ENCODE results near the gene EIF2D.

Gene EIF2D

DNA sequence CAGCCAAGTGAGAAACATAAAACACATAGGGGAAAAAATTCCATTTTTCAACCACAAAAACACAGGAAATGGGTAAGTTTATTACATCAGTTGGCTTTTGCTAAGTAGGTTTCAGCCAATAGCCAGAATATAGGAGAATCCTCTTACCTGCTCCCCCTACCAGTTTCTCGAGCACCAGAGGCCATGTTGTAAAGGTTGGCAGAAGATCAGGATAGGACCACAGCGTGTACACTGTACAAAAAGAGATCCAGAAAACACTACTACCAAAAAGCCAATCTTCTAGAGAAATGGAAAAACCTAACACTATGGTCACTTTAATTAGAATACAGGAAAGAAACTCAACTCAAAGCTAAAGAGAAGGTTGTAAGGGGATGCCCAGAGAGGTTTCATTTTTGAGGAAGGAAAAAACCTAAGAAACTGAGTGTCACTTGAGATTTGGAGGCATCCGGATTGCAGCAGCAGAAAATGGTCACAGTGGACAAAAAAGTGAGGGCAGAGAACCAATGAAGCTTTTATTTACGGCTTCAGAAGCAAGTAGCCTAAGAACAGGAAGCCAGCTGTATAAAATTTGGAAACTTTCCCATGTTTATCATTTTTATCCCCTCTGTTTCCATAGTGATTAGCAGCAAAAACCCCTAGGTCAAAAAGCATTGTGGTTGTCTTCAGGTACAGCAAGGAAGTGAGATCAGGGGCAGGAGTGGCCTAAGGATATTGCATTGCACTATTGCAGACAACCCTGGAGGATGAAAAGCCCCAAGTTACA, 2.9 kb downstream of the EIF2D start:
- H3K4me3 ChIP-seq (ENCODE audit: low read depth, low read length): no peak overlapping the region
- TF ChIP-seq, protein P1, sequence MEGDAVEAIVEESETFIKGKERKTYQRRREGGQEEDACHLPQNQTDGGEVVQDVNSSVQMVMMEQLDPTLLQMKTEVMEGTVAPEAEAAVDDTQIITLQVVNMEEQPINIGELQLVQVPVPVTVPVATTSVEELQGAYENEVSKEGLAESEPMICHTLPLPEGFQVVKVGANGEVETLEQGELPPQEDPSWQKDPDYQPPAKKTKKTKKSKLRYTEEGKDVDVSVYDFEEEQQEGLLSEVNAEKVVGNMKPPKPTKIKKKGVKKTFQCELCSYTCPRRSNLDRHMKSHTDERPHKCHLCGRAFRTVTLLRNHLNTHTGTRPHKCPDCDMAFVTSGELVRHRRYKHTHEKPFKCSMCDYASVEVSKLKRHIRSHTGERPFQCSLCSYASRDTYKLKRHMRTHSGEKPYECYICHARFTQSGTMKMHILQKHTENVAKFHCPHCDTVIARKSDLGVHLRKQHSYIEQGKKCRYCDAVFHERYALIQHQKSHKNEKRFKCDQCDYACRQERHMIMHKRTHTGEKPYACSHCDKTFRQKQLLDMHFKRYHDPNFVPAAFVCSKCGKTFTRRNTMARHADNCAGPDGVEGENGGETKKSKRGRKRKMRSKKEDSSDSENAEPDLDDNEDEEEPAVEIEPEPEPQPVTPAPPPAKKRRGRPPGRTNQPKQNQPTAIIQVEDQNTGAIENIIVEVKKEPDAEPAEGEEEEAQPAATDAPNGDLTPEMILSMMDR (IDR thresholded peaks at IDR 0.05; ENCODE audit: control insufficient read depth, extremely low read depth, insufficient read depth): no peak
- DNase-seq (ENCODE audit: low read depth): no peak

DNA sequence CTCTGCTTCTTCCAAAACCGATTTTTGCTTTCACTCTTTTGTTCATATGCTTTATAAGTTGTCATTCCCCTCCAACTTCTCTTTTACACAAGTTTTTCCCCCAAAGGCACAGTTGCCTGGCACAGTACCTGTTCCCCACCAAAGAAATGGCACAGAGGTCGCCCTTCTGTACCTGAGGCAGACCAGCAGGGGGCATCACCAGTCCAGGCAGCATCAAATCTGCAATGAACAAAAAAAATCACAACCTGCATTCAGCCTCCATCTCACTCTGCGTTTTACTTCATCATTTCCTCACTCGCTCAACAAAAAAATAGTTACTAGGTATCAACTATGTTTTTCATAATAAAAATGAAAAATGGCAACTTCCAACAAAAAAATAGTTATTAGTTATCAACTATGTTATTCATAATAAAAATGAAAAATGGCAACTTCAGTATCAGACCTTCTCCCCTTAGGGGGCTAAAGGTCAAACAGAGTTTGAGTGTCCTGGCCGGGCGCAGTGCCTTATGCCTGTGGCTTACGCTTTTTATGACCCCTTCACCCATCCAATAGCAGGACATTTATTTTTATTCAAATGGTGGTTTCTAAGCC, 4.1 kb downstream of the EIF2D start:
- TF ChIP-seq, protein P1 (IDR thresholded peaks at IDR 0.05; ENCODE audit: control insufficient read depth, extremely low read depth, insufficient read depth): peak; percentile 90
- no peak for DNase-seq (ENCODE audit: low read depth)

DNA sequence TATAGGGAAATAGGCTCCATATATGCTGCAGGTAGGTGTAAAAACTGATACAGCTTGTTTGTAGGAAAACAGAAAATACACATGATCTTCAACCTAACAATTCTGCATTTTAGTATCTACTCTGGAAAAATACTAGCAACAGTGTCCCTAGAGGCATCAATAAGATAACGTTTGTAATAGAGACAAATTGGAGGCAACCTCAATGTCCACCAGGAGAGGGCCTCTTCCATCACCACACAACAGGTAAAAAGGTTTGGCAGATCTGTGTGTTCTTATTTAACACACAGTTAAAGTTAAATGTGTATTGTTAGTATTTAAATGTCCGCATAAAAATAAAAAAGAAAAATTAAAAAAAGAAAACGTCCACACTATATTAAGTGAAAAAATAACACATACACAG, 5.4 kb downstream of the EIF2D start:
- H3K4me3 ChIP-seq (ENCODE audit: low read depth, low read length): no peak overlapping the region
- TF ChIP-seq, protein P1 (IDR thresholded peaks at IDR 0.05; ENCODE audit: control insufficient read depth, extremely low read depth, insufficient read depth): peak; percentile 80
- peak; percentile 53 for DNase-seq (ENCODE audit: low read depth)

More for the DNA sequence above, 4.1 kb downstream of the EIF2D start:
- no peak overlapping the region for H3K4me3 ChIP-seq (ENCODE audit: low read depth, low read length)

DNA sequence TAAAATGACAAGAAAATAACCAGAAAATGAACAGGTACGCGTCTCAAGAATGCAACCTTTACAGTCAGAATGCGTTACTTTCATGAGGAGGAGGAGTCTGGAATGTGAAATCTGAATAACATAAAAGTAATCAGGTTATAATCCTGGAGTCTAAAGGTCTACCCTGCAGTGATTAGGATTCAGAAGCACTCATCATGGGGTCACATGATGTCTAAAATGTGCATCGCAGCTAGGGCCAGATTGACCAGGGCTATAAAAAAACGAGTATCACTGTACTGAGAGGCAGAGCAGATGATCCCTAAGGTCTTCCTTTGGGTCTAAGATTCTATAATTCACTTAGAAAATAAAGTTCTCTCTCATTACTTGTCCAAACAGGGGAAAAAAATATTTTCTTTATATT, 7.4 kb downstream of the EIF2D start:
- H3K4me3 ChIP-seq (ENCODE audit: low read depth, low read length): no peak overlapping the region
- TF ChIP-seq, protein P1 (IDR thresholded peaks at IDR 0.05; ENCODE audit: control insufficient read depth, extremely low read depth, insufficient read depth): no peak
- no peak for DNase-seq (ENCODE audit: low read depth)

DNA sequence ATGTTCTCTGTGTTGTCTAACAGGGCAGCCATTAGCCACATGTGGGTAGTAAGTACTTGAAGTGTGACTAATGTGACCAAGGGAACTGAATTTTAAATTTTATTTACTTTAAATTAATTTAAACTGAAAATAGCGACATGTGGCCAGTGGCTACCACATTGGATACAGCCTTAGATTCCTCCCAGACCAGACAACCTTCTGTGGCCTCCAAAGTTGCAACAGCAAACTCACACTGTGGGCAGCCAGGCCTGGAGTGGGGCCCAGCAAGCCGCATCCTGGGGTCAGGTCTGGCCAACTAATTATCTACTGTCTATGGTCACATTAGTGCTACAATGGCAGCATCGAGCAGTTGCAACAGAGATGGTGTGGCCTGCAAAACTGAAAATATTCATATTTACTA, 11.7 kb downstream of the EIF2D start:
- TF ChIP-seq, protein P1 (IDR thresholded peaks at IDR 0.05; ENCODE audit: control insufficient read depth, extremely low read depth, insufficient read depth): no peak
- no peak overlapping the region for H3K4me3 ChIP-seq (ENCODE audit: low read depth, low read length)
- DNase-seq (ENCODE audit: low read depth): no peak

DNA sequence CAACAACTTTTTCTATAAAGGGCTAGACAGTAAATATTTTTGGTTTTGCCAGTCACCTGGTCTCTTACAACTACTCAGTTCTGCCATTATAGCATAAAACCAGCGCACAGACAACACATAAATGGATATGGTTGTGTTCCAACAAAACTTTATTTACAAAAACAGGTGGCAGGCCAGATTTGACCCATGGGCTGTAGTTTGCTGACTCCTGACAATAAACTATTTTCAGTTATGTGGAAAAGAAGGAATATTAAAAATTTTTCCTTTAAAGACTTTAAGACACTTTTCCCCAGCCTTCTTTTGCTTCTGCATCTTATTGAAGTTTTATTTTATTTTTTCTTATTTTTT, 16.0 kb downstream of the EIF2D start:
- no peak for DNase-seq (ENCODE audit: low read depth)
- TF ChIP-seq, protein P1 (IDR thresholded peaks at IDR 0.05; ENCODE audit: control insufficient read depth, extremely low read depth, insufficient read depth): no peak
- H3K4me3 ChIP-seq (ENCODE audit: low read depth, low read length): no peak overlapping the region
